HEK293 (cell line): ENCODE data around the gene VKORC1.

Source experiments
- CTCF ChIA-PET: fragments of 350-600 bp; formaldehyde crosslinking; extraction: SDS; loops from one replicate; lab custom pipeline; 2021; ENCODE audit warnings: antibody characterized with exemption; lab: Yijun Ruan, JAX
- POLR2A ChIA-PET: fragments of 300-600 bp; formaldehyde crosslinking; extraction: SDS; loops from one replicate; lab custom pipeline; 2020; ENCODE audit warnings: antibody characterized with exemption, inconsistent platforms; lab: Yijun Ruan, JAX
- H3K27ac ChIP-seq: fragments of 200-500 bp; sonication (Bioruptor generic); 2 replicates; pipeline ENCODE4 v1.5.1; 2014; ENCODE audit warnings: low read depth, low read length, control low read depth, inconsistent platforms; ENCODE audit errors: extremely low read depth
- H3K36me3 ChIP-seq, 2 experiments: fragments of 200-500 bp in 1 of 2; sonication (Bioruptor generic) in 1 of 2; 1 replicate in 1 of 2; 2 replicates in 1 of 2; pipeline ENCODE4 v1.5.1; 2014 to 2017; ENCODE audit warnings: inconsistent platforms in 2 of 2, low read length in 2 of 2; ENCODE audit not compliant: control insufficient read depth in 2 of 2, insufficient read depth in 1 of 2
- H3K4me1 ChIP-seq: fragments of 200-500 bp; sonication (Bioruptor generic); 2 replicates; pipeline ENCODE4 v1.5.1; 2014; ENCODE audit warnings: mild to moderate bottlenecking, low read length, inconsistent platforms; ENCODE audit not compliant: control insufficient read depth, insufficient read depth
- H3K4me3 ChIP-seq: 2 replicates; pipeline ENCODE4 v1.5.1; 2011; ENCODE audit warnings: low read depth, mild to moderate bottlenecking, control low read depth, low read length, moderate library complexity
- H3K9me3 ChIP-seq: fragments of 200-500 bp; sonication (Bioruptor generic); 2 replicates; pipeline ENCODE4 v1.5.1; 2014; ENCODE audit warnings: low read depth, low read length, inconsistent platforms; ENCODE audit not compliant: control insufficient read depth, insufficient read depth
- GLIS2 ChIP-seq: fragments of 450-650 bp; formaldehyde crosslinking; IDR thresholded peaks from 2 replicates; pipeline ENCODE4 v1.5.1; 2016; ENCODE audit warnings: missing biosample characterization, missing genetic modification characterization
- PRDM1 ChIP-seq: fragments of 450-650 bp; formaldehyde crosslinking; IDR thresholded peaks from 2 replicates; pipeline ENCODE4; 2016; ENCODE audit warnings: missing biosample characterization, missing genetic modification characterization
- SP2 ChIP-seq: fragments of 450-650 bp; formaldehyde crosslinking; IDR thresholded peaks from 2 replicates; pipeline ENCODE4 v1.5.1; 2016; ENCODE audit warnings: missing biosample characterization, missing genetic modification characterization
- ZBTB17 ChIP-seq: fragments of 450-650 bp; formaldehyde crosslinking; IDR thresholded peaks from 2 replicates; pipeline ENCODE4 v1.5.1; 2016; ENCODE audit warnings: missing biosample characterization, missing genetic modification characterization
- ZBTB20 ChIP-seq: fragments of 450-650 bp; formaldehyde crosslinking; IDR thresholded peaks from 2 replicates; pipeline ENCODE4 v1.5.1; 2016; ENCODE audit warnings: missing biosample characterization, missing genetic modification characterization
- ZFP69B ChIP-seq: fragments of 450-650 bp; formaldehyde crosslinking; IDR thresholded peaks from 2 replicates; pipeline ENCODE4 v1.5.1; 2016; ENCODE audit warnings: missing biosample characterization, missing genetic modification characterization
- ZNF112 ChIP-seq: fragments of 450-650 bp; formaldehyde crosslinking; IDR thresholded peaks from 2 replicates; pipeline ENCODE4 v1.5.0; 2017; ENCODE audit warnings: missing biosample characterization, missing genetic modification characterization
- ZNF324 ChIP-seq: fragments of 450-650 bp; formaldehyde crosslinking; IDR thresholded peaks from 2 replicates; pipeline ENCODE4 v1.5.1; 2016; ENCODE audit warnings: missing biosample characterization, missing genetic modification characterization
- ZNF366 ChIP-seq: fragments of 450-650 bp; formaldehyde crosslinking; conservative IDR thresholded peaks from 2 replicates; pipeline ENCODE4 v1.5.1; 2016; ENCODE audit warnings: missing biosample characterization, missing genetic modification characterization
- ZNF37A ChIP-seq: fragments of 450-650 bp; IDR thresholded peaks from 2 replicates; pipeline ENCODE4 v1.5.1; 2018; ENCODE audit warnings: missing biosample characterization, missing genetic modification characterization
- ZNF423 ChIP-seq: fragments of 450-650 bp; formaldehyde crosslinking; IDR thresholded peaks from 2 replicates; pipeline ENCODE4 v1.5.1; 2016; ENCODE audit warnings: missing biosample characterization, missing genetic modification characterization
- ZNF48 ChIP-seq: fragments of 450-650 bp; formaldehyde crosslinking; IDR thresholded peaks from 2 replicates; pipeline ENCODE4 v1.5.1; 2016; ENCODE audit warnings: missing biosample characterization, missing genetic modification characterization
- ZNF513 ChIP-seq: fragments of 450-650 bp; IDR thresholded peaks from 2 replicates; pipeline ENCODE4 v1.5.1; 2018; ENCODE audit warnings: missing biosample characterization, missing genetic modification characterization
- ZNF639 ChIP-seq: fragments of 450-650 bp; formaldehyde crosslinking; IDR thresholded peaks from 2 replicates; pipeline ENCODE4 v1.5.1; 2016; ENCODE audit warnings: missing biosample characterization, missing genetic modification characterization
- ZNF664 ChIP-seq: fragments of 450-650 bp; formaldehyde crosslinking; IDR thresholded peaks from 2 replicates; pipeline ENCODE4 v1.5.1; 2016; ENCODE audit warnings: missing biosample characterization, missing genetic modification characterization
- ZNF843 ChIP-seq: fragments of 450-650 bp; formaldehyde crosslinking; IDR thresholded peaks from 2 replicates; pipeline ENCODE4 v1.5.1; 2016; ENCODE audit warnings: missing biosample characterization, missing genetic modification characterization
- ZXDB ChIP-seq: fragments of 450-650 bp; formaldehyde crosslinking; IDR thresholded peaks from 2 replicates; pipeline ENCODE4 v1.5.1; 2016; ENCODE audit warnings: missing biosample characterization, missing genetic modification characterization
- TF ChIP-seq, protein P1 (sequence below): fragments of 450-650 bp; formaldehyde crosslinking; IDR thresholded peaks from 2 replicates; pipeline ENCODE4 v1.5.1; 2016; ENCODE audit warnings: missing biosample characterization, missing genetic modification characterization
- TF ChIP-seq, protein P2 (sequence below): fragments of 450-650 bp; formaldehyde crosslinking; IDR thresholded peaks from 2 replicates; pipeline ENCODE4 v1.5.1; 2016; ENCODE audit warnings: missing biosample characterization, missing genetic modification characterization
- TF ChIP-seq, protein P3 (sequence below): fragments of 450-650 bp; formaldehyde crosslinking; IDR thresholded peaks from 2 replicates; pipeline ENCODE4 v1.5.1; 2017; ENCODE audit warnings: missing biosample characterization, missing genetic modification characterization
- TF ChIP-seq, protein P4 (sequence below): fragments of 450-650 bp; formaldehyde crosslinking; conservative IDR thresholded peaks from 2 replicates; pipeline ENCODE4 v1.5.1; 2016; ENCODE audit warnings: low read depth, missing biosample characterization, missing genetic modification characterization
- TF ChIP-seq, protein P5 (sequence below): fragments of 450-650 bp; formaldehyde crosslinking; IDR thresholded peaks from 2 replicates; pipeline ENCODE4 v1.5.1; 2017; ENCODE audit warnings: missing biosample characterization, mild to moderate bottlenecking, missing genetic modification characterization, moderate library complexity

Gene VKORC1

DNA sequence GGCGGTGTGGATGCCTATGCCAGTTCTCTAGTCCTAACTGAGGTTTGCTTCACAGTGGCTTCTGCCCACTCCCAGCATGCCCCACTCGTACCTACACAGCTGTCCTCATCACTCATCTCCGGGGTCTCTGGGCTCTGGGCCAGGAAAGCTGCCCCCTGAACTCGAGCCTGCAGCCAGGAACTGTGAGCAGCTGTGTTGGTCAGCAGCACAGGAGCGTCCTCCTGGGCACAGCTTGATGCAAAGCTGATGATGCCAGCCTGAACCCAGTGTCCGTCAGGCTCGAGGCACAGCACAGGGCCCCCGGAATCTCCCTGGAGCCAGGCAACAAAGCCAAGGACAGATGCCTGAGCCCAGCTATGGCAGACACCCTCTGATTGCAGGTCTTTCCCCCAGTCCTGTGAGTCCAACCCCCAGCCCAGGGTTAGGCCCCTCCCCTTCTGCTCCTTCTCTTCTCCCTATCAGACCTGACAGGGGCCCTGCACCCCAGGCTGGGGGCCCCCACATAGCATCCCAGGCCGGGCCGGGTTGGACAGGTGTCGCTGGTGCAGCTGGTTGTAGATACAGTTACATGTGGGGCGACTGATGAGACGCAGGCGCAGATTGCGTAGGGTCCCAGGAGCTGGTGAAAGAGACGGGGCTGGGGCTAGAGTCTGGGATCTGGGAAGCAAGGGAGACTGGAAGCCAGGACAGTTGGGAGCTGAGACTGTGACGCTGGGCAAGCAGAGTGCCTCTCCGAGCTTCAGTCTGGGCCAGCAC is 8.5 kb downstream of the VKORC1 start:
- POLR2A ChIA-PET = interaction anchor here (0.7 to 2.7 kb wide), 3 partner anchors 12 to 89 kb away, joined by 3 to 12 read pairs (median 11); partner anchors contain the start of genes KAT8, ZNF646 and ZNF668
- H3K36me3 ChIP-seq = peaks cover 0 to 59% of the 10 kb centered on the region in 2 experiments; a peak in 2 of 3 replicates
- no peak overlapping the region for H3K27ac ChIP-seq
- no peaks in the 10 kb centered on the region for H3K9me3 ChIP-seq
- CTCF ChIA-PET = no interaction called here
- no peak overlapping the region for H3K4me3 ChIP-seq
- TF ChIP-seq, protein P1, sequence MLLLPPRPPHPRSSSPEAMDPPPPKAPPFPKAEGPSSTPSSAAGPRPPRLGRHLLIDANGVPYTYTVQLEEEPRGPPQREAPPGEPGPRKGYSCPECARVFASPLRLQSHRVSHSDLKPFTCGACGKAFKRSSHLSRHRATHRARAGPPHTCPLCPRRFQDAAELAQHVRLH (tag by site-specific recombination) = no peak
- TF ChIP-seq ZNF112 (tag by site-specific recombination) (no peak), ZNF639 (tag by site-specific recombination) (no peak), GLIS2 (tag by site-specific recombination) (peak; percentile 26; the same call in 1 of the 2 replicates), ZNF423 (no peak), ZBTB17 (tag by site-specific recombination) (0 out of 2 replicates have a peak, but pooled peaks have one; percentile 13), PRDM1 (tag by site-specific recombination) (no peak), ZNF366 (tag by site-specific recombination) (no peak), ZNF513 (tag by site-specific recombination) (no peak), SP2 (tag by site-specific recombination) (0 out of 2 replicates have a peak, but pooled peaks have one; percentile 2), ZNF37A (tag by site-specific recombination) (no peak), ZBTB20 (peak; percentile 49; the same call in 1 of the 2 replicates), ZXDB (tag by site-specific recombination) (no peak), ZNF664 (tag by site-specific recombination) (no peak), ZFP69B (no peak), ZNF324 (no peak), ZNF48 (no peak), ZNF843 (tag by site-specific recombination) (no peak)
- TF ChIP-seq, protein P2, sequence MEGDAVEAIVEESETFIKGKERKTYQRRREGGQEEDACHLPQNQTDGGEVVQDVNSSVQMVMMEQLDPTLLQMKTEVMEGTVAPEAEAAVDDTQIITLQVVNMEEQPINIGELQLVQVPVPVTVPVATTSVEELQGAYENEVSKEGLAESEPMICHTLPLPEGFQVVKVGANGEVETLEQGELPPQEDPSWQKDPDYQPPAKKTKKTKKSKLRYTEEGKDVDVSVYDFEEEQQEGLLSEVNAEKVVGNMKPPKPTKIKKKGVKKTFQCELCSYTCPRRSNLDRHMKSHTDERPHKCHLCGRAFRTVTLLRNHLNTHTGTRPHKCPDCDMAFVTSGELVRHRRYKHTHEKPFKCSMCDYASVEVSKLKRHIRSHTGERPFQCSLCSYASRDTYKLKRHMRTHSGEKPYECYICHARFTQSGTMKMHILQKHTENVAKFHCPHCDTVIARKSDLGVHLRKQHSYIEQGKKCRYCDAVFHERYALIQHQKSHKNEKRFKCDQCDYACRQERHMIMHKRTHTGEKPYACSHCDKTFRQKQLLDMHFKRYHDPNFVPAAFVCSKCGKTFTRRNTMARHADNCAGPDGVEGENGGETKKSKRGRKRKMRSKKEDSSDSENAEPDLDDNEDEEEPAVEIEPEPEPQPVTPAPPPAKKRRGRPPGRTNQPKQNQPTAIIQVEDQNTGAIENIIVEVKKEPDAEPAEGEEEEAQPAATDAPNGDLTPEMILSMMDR (tag by site-specific recombination) = no peak
- TF ChIP-seq, protein P3, sequence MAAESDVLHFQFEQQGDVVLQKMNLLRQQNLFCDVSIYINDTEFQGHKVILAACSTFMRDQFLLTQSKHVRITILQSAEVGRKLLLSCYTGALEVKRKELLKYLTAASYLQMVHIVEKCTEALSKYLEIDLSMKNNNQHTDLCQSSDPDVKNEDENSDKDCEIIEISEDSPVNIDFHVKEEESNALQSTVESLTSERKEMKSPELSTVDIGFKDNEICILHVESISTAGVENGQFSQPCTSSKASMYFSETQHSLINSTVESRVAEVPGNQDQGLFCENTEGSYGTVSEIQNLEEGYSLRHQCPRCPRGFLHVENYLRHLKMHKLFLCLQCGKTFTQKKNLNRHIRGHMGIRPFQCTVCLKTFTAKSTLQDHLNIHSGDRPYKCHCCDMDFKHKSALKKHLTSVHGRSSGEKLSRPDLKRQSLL (tag by site-specific recombination) = peak; percentile 68; the same call in 1 of the 2 replicates
- TF ChIP-seq, protein P4, sequence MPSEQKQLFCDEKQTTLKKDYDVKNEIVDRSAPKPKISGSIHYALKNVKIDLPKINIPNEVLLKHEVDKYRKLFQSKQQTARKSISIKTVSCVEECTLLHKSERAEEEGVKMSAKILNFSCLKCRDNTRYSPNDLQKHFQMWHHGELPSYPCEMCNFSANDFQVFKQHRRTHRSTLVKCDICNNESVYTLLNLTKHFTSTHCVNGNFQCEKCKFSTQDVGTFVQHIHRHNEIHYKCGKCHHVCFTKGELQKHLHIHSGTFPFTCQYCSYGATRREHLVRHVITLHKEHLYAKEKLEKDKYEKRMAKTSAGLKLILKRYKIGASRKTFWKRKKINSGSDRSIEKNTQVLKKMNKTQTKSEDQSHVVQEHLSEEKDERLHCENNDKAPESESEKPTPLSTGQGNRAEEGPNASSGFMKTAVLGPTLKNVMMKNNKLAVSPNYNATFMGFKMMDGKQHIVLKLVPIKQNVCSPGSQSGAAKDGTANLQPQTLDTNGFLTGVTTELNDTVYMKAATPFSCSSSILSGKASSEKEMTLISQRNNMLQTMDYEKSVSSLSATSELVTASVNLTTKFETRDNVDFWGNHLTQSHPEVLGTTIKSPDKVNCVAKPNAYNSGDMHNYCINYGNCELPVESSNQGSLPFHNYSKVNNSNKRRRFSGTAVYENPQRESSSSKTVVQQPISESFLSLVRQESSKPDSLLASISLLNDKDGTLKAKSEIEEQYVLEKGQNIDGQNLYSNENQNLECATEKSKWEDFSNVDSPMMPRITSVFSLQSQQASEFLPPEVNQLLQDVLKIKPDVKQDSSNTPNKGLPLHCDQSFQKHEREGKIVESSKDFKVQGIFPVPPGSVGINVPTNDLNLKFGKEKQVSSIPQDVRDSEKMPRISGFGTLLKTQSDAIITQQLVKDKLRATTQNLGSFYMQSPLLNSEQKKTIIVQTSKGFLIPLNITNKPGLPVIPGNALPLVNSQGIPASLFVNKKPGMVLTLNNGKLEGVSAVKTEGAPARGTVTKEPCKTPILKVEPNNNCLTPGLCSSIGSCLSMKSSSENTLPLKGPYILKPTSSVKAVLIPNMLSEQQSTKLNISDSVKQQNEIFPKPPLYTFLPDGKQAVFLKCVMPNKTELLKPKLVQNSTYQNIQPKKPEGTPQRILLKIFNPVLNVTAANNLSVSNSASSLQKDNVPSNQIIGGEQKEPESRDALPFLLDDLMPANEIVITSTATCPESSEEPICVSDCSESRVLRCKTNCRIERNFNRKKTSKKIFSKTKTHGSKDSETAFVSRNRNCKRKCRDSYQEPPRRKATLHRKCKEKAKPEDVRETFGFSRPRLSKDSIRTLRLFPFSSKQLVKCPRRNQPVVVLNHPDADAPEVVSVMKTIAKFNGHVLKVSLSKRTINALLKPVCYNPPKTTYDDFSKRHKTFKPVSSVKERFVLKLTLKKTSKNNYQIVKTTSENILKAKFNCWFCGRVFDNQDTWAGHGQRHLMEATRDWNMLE (tag by site-specific recombination) = no peak
- TF ChIP-seq, protein P5, sequence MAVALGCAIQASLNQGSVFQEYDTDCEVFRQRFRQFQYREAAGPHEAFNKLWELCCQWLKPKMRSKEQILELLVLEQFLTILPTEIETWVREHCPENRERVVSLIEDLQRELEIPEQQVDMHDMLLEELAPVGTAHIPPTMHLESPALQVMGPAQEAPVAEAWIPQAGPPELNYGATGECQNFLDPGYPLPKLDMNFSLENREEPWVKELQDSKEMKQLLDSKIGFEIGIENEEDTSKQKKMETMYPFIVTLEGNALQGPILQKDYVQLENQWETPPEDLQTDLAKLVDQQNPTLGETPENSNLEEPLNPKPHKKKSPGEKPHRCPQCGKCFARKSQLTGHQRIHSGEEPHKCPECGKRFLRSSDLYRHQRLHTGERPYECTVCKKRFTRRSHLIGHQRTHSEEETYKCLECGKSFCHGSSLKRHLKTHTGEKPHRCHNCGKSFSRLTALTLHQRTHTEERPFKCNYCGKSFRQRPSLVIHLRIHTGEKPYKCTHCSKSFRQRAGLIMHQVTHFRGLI (tag by site-specific recombination) = no peak
- no peaks in the 10 kb centered on the region for H3K4me1 ChIP-seq
